ENCODE results near the gene MEX3B.
"Not testable (repeated sequence)": the region's sequence is repeated elsewhere in the genome, so short reads cannot be mapped to it uniquely, and the experiment has no call there.

- not testable (repeated sequence) for TF ChIP-seq POLR2A, CTCF (IDR thresholded peaks at IDR 0.05)
Measured at GRCh38 chr15:82028163-82028562, 17.7 kb downstream of the MEX3B start.
